K562 (cell line): ENCODE data around the gene NTF4. TPM values are rescaled to one million over a fixed set of nuclear protein-coding genes. Genes with fewer than 3 reads are reported as not detected.

ENCODE experiments used
- ARID2 ChIP-seq: fragments of 450-650 bp; IDR thresholded peaks from 2 replicates; pipeline ENCODE4 v1.6.1; 2017; ENCODE audit warnings: antibody characterized with exemption, mild to moderate bottlenecking
- CAMTA2 ChIP-seq: fragments of 250-450 bp; sonication (Bioruptor Pico); conservative IDR thresholded peaks from 2 replicates; pipeline ENCODE4 v1.5.1; 2022
- CBX5 ChIP-seq: IDR thresholded peaks from 2 replicates; pipeline ENCODE4 v1.6.1; 2014; ENCODE audit warnings: low read depth, borderline replicate concordance
- DPF2 ChIP-seq: fragments of 450-650 bp; IDR thresholded peaks from 2 replicates; pipeline ENCODE4 v1.6.1; 2016
- EP300 ChIP-seq: IDR thresholded peaks from 2 replicates; pipeline ENCODE4 v1.6.1; 2012; ENCODE audit warnings: low read length, improper control_type of control experiment
- FOXA1 ChIP-seq: fragments of 450-650 bp; IDR thresholded peaks from 2 replicates; pipeline ENCODE4 v1.6.1; 2016; ENCODE audit warnings: mild to moderate bottlenecking, borderline replicate concordance
- MTF1 ChIP-seq: fragments of 250-450 bp; sonication (Bioruptor Pico); IDR thresholded peaks from 2 replicates; pipeline ENCODE4 v1.9.0; 2021; ENCODE audit warnings: moderate library complexity, mild to moderate bottlenecking, inconsistent platforms, borderline replicate concordance
- PML ChIP-seq: IDR thresholded peaks from 2 replicates; pipeline ENCODE4 v1.6.1; 2012; ENCODE audit warnings: low read length, inconsistent platforms
- POLR2A ChIP-seq: fragments of 450-650 bp; conservative IDR thresholded peaks from 2 replicates; pipeline ENCODE4 v1.6.1; 2016
- POLR2B ChIP-seq: fragments of 450-650 bp; IDR thresholded peaks from 2 replicates; pipeline ENCODE4 v1.6.1; 2018; ENCODE audit warnings: low read depth; ENCODE audit not compliant: partially characterized antibody
- RAD21 ChIP-seq, 2 experiments: fragments of 250-450 bp in 1 of 2; fragments of 450-650 bp in 1 of 2; sonication (Bioruptor Pico) in 1 of 2; formaldehyde crosslinking in 1 of 2; IDR thresholded peaks in 1 of 2; conservative IDR thresholded peaks in 1 of 2; 2 replicates each; pipeline versions ENCODE4 v1.4.0 to v1.8.0; 2020 to 2022; ENCODE audit warnings: mild to moderate bottlenecking in 2 of 2, moderate library complexity in 1 of 2
- RFX1 ChIP-seq: fragments of 450-650 bp; IDR thresholded peaks from 2 replicates; pipeline ENCODE4 v1.6.1; 2016; ENCODE audit warnings: mild to moderate bottlenecking, moderate library complexity
- SUPT5H ChIP-seq: fragments of 450-650 bp; IDR thresholded peaks from 2 replicates; pipeline ENCODE4 v1.6.1; 2016
- TEAD4 ChIP-seq, 2 experiments: sonication (generic) in 1 of 2; formaldehyde crosslinking in 1 of 2; IDR thresholded peaks; 2 replicates each; pipeline versions ENCODE4 v1.6.1 to v1.8.0; 2012 to 2022; ENCODE audit warnings: borderline replicate concordance in 1 of 2, inconsistent platforms in 1 of 2, low read length in 1 of 2, mild to moderate bottlenecking in 1 of 2, missing genetic modification reagents in 1 of 2
- ZFX ChIP-seq: sonication (generic); formaldehyde crosslinking; IDR thresholded peaks from 2 replicates; pipeline ENCODE4 v1.8.0; 2022; ENCODE audit warnings: mild to moderate bottlenecking, missing genetic modification reagents, moderate library complexity
- ZNF717 ChIP-seq: fragments of 250-450 bp; sonication (Bioruptor Pico); IDR thresholded peaks from 2 replicates; pipeline ENCODE4 v1.5.0; 2021
- polyA plus RNA-seq, 8 experiments: library from polyadenylated mRNA; depleted of rRNA in 4 of 8; stranded (reverse) in 5 of 8; unstranded in 3 of 8; fragments of >200 nt; fragmentation: Nextera tagmentation in 2 of 8; fragmentation: Illumina TruSeq in 1 of 8; extraction: Ambion mirVana in 2 of 8; extraction: Trizol in 1 of 8; gene quantifications; 2 replicates each; pipeline versions ENCODE4 v1.2.1 to v1.2.3, GENCODE V29; 2011 to 2014; ENCODE audit warnings: inconsistent platforms in 1 of 8, missing spikeins in 1 of 8
- total RNA-seq, 7 experiments: library from RNA; depleted of rRNA in 6 of 7; stranded (reverse); fragments of >200 nt in 6 of 7; fragmentation: Illumina TruSeq in 2 of 7; extraction: Trizol in 2 of 7; gene quantifications; 2 replicates each; pipeline versions ENCODE4 v1.2.1 to v1.2.3, GENCODE V29; 2011 to 2021; ENCODE audit warnings: low replicate concordance in 1 of 7
- TF ChIP-seq, protein P1 (sequence below): fragments of 250-450 bp; sonication (Bioruptor Pico); IDR thresholded peaks from 2 replicates; pipeline ENCODE4 v1.4.0; 2020; ENCODE audit warnings: mild to moderate bottlenecking, moderate library complexity, borderline replicate concordance
- TF ChIP-seq, protein P2 (sequence below): IDR thresholded peaks from 2 replicates; pipeline ENCODE4 v1.6.1; 2012; ENCODE audit warnings: low read depth, low read length, improper control_type of control experiment, borderline replicate concordance
- TF ChIP-seq, protein P3 (sequence below), 2 experiments: fragments of 150-350 bp in 1 of 2; IDR thresholded peaks; 2 replicates each; pipeline ENCODE4 v1.6.1; 2012 to 2016; ENCODE audit warnings: low read depth in 2 of 2, low read length in 2 of 2, mild to moderate bottlenecking in 1 of 2, moderate library complexity in 1 of 2

The NTF4 gene
- total and polyA plus RNA-seq, 9 of the 15 experiments (the other 6 are each of a cell fraction or from before 2014, with no cell fraction given): not detected

DNA sequence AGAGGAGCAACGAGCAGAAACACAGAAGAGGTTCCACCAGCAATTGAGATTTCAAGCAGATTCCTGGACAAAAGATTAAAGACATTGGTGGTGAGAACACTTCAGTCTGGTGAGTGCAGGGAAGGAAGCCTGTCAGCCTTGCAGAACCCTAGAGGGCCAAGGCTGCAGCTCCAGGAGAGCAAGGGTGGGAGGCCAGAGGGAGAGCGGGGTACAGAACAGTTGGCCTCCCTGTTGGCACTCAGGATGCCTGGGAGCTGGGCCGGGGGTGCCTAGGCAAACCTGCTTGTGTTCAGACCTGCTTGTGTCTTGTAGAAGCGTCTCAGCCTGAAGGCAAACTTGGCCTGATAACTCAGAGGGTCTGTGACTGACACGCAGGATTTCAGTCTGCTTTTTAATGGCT lies 44.4 kb upstream of the NTF4 start (continued):
- TF ChIP-seq CAMTA2 (CRISPR knock-in tag) (no peak), RFX1 (no peak), POLR2A (peak; percentile 64), SUPT5H (peak; percentile 67), RAD21 (CRISPR knock-in tag; conservative IDR thresholded peaks at IDR 0.05 in 1 of 2, IDR thresholded peaks at IDR 0.05 in 1 of 2) (no peak), MTF1 (CRISPR knock-in tag) (no peak), DPF2 (no peak), POLR2B (peak; percentile 54), TEAD4 (IDR thresholded peaks at IDR 0.05; ENCODE audit: low read length) (no peak), TEAD4 (CRISPR knock-in tag; IDR thresholded peaks at IDR 0.05; ENCODE audit: borderline replicate concordance) (no peak), FOXA1 (no peak), ZNF717 (CRISPR knock-in tag) (no peak), ZFX (CRISPR knock-in tag) (no peak), ARID2 (no peak), CBX5 (no peak), PML (0 out of 2 replicates have a peak, but pooled peaks have one; percentile 11), EP300 (no peak)
- TF ChIP-seq, protein P1, sequence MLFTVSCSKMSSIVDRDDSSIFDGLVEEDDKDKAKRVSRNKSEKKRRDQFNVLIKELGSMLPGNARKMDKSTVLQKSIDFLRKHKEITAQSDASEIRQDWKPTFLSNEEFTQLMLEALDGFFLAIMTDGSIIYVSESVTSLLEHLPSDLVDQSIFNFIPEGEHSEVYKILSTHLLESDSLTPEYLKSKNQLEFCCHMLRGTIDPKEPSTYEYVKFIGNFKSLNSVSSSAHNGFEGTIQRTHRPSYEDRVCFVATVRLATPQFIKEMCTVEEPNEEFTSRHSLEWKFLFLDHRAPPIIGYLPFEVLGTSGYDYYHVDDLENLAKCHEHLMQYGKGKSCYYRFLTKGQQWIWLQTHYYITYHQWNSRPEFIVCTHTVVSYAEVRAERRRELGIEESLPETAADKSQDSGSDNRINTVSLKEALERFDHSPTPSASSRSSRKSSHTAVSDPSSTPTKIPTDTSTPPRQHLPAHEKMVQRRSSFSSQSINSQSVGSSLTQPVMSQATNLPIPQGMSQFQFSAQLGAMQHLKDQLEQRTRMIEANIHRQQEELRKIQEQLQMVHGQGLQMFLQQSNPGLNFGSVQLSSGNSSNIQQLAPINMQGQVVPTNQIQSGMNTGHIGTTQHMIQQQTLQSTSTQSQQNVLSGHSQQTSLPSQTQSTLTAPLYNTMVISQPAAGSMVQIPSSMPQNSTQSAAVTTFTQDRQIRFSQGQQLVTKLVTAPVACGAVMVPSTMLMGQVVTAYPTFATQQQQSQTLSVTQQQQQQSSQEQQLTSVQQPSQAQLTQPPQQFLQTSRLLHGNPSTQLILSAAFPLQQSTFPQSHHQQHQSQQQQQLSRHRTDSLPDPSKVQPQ (CRISPR knock-in tag): no peak
- TF ChIP-seq, protein P2, sequence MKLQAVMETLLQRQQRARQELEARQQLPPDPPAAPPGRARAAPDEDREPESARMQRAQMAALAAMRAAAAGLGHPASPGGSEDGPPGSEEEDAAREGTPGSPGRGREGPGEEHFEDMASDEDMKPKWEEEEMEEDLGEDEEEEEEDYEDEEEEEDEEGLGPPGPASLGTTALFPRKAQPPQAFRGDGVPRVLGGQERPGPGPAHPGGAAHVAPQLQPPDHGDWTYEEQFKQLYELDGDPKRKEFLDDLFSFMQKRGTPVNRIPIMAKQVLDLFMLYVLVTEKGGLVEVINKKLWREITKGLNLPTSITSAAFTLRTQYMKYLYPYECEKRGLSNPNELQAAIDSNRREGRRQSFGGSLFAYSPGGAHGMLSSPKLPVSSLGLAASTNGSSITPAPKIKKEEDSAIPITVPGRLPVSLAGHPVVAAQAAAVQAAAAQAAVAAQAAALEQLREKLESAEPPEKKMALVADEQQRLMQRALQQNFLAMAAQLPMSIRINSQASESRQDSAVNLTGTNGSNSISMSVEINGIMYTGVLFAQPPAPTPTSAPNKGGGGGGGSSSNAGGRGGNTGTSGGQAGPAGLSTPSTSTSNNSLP: no peak
- TF ChIP-seq, protein P3, sequence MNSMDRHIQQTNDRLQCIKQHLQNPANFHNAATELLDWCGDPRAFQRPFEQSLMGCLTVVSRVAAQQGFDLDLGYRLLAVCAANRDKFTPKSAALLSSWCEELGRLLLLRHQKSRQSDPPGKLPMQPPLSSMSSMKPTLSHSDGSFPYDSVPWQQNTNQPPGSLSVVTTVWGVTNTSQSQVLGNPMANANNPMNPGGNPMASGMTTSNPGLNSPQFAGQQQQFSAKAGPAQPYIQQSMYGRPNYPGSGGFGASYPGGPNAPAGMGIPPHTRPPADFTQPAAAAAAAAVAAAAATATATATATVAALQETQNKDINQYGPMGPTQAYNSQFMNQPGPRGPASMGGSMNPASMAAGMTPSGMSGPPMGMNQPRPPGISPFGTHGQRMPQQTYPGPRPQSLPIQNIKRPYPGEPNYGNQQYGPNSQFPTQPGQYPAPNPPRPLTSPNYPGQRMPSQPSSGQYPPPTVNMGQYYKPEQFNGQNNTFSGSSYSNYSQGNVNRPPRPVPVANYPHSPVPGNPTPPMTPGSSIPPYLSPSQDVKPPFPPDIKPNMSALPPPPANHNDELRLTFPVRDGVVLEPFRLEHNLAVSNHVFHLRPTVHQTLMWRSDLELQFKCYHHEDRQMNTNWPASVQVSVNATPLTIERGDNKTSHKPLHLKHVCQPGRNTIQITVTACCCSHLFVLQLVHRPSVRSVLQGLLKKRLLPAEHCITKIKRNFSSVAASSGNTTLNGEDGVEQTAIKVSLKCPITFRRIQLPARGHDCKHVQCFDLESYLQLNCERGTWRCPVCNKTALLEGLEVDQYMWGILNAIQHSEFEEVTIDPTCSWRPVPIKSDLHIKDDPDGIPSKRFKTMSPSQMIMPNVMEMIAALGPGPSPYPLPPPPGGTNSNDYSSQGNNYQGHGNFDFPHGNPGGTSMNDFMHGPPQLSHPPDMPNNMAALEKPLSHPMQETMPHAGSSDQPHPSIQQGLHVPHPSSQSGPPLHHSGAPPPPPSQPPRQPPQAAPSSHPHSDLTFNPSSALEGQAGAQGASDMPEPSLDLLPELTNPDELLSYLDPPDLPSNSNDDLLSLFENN (IDR thresholded peaks at IDR 0.05; ENCODE audit: low read depth in 2 of 2, low read length in 2 of 2): no peak
- TF ChIP-seq, all 486 proteins: peak for 5
